HL-60 (cell line): ENCODE measurements around the gene TAB3.

Experiments used
- POLR2AphosphoS5 ChIP-seq: IDR thresholded peaks from 2 replicates; pipeline ENCODE4 v1.6.1; 2012; ENCODE audit warnings: low read depth
- TF ChIP-seq, protein P1 (sequence below): IDR thresholded peaks from one replicate; pipeline ENCODE4 v1.5.1; 2011; ENCODE audit warnings: low read length, control low read depth, inconsistent platforms; ENCODE audit not compliant: insufficient read depth

DNA sequence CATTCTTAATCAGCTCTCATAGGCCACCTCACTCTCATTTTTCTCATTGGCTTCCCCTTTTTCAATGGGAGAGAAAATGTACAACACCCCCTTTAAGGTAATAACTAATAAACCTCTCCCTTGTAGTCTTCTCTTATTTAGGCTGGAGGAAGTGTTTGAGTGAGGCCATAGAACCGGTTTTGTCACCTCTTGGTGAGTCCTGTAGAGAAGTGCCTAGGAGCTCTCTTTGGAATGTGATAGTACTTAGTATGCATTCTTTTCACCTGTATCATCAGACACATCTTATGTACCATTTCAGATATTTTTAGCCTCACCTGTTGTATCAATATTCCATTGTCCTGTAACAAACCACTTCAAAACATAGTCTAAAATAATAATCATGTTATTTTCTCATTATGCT is 3.5 kb upstream of the TAB3 start:
- TF ChIP-seq POLR2AphosphoS5, result no peak
- TF ChIP-seq, protein P1, sequence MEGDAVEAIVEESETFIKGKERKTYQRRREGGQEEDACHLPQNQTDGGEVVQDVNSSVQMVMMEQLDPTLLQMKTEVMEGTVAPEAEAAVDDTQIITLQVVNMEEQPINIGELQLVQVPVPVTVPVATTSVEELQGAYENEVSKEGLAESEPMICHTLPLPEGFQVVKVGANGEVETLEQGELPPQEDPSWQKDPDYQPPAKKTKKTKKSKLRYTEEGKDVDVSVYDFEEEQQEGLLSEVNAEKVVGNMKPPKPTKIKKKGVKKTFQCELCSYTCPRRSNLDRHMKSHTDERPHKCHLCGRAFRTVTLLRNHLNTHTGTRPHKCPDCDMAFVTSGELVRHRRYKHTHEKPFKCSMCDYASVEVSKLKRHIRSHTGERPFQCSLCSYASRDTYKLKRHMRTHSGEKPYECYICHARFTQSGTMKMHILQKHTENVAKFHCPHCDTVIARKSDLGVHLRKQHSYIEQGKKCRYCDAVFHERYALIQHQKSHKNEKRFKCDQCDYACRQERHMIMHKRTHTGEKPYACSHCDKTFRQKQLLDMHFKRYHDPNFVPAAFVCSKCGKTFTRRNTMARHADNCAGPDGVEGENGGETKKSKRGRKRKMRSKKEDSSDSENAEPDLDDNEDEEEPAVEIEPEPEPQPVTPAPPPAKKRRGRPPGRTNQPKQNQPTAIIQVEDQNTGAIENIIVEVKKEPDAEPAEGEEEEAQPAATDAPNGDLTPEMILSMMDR, result no peak
